HG02798 (cell line): ENCODE data around the gene ST3GAL3.

Experiments used
- ATAC-seq: cut with Tn5 transposase; IDR thresholded peaks from one replicate; pipeline ENCODE4 v1.9.1; 2021; ENCODE audit warnings: mild to moderate bottlenecking; ENCODE audit not compliant: unreplicated experiment, poor library complexity

The ST3GAL3 gene

DNA sequence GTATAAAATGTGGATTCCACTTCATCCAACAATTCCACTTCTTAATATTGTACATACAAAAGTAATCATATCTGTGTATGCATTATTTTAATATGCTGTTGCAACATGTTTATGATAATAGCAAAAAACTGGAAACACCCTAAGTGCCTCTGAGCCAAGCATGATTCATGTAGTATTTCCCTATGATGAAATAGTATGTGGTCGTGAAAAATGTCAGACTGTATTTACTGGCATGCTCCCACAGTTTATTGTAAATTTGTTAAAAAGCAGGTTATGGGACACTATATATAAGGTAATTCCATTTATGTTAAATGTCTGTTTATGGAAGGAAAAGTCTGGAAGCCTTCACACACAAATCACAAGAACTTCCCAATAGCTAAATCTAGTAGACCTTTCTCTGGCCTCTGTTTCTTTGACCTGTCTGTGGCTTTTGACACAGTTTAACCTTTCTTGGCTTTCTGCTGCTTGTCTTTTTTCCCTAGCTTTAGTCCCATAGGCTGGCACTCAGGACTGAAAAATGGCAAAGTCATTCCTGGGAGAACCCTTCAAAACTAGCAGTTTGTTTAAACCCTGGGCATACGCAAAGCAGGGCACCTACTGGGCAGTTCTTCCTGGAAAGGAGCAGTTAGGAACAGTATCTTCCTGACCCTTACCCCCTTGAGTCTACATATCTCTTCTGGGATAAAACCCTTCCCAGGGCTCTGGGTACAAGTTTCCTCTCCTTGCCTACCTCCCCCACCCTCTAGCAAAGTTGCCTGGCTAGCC lies 160.8 kb downstream of the ST3GAL3 start:
- ATAC-seq = no peak

GRCh38 chr1:43868741-43869067 lies 161.4 kb downstream of the ST3GAL3 start:
- ATAC-seq = no peak

- no peak for ATAC-seq
Observed at GRCh38 chr1:43870306-43870705, 163.0 kb downstream of the ST3GAL3 start.

GRCh38 chr1:43871181-43871910 lies 164.0 kb downstream of the ST3GAL3 start:
- no peak for ATAC-seq

DNA sequence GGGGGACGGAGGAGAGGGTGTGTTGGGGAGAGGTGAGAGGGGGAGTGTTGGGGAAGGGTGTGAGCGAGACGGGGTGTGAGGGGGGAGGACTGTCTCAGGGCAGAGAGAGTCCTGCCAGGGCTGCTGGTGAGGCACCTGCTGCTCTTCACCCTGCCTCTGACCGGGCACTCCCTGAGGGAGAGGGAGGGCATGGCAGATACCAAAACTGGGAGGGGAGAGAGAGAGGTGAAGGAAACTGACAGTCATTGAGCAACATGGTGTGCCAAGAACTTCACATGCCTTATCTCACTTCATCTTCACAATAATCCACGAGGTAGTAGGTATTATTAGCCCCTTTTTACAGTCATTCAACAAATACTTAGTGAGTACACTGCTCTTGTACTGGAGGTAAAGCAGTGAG lies 164.9 kb downstream of the ST3GAL3 start:
- ATAC-seq = no peak

- no peak for ATAC-seq
Observed at GRCh38 chr1:43873851-43874250, 166.5 kb downstream of the ST3GAL3 start.

GRCh38 chr1:43874716-43875115 lies 167.4 kb downstream of the ST3GAL3 start:
- no peak for ATAC-seq

DNA sequence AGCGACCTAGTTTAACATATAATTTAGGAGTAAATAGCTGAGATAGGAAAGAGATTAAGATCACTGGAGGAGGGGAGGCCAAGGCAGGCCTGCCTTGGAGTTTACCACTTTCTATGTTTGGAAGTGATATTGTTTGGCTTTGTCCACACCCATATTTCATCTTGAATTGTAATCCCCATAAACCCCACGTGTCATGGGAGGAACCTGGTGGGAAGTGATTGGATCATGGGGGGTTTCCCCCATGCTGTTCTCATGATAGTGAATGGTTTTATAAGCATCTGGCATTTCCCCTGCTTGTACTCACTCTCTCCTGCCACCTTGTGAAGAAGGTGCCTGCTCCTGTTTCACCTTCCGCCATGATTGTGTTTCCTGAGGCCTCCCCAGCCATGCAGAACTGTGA lies 168.0 kb downstream of the ST3GAL3 start:
- no peak for ATAC-seq

DNA sequence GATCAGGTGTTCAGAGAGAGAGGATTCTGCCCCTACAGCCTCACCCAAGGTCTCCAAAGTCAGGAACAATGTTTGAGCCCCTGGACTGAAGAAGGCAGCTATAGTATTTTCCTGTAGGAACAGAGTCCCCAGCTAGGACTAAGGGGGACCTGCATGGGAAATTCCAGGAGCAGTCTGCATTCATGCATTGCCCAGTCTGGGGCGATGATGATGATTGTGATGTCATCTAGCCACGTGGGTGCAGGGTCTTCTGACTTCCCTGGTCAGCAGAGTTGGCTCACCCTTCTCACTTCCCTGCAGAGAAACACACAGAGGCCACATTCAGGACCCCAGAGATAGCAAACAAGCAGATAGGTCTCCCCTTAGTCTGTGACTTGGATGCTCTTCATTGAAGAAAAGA lies 169.8 kb downstream of the ST3GAL3 start:
- ATAC-seq = no peak

- no peak for ATAC-seq
Observed at GRCh38 chr1:43878440-43878839, 171.1 kb downstream of the ST3GAL3 start.

DNA sequence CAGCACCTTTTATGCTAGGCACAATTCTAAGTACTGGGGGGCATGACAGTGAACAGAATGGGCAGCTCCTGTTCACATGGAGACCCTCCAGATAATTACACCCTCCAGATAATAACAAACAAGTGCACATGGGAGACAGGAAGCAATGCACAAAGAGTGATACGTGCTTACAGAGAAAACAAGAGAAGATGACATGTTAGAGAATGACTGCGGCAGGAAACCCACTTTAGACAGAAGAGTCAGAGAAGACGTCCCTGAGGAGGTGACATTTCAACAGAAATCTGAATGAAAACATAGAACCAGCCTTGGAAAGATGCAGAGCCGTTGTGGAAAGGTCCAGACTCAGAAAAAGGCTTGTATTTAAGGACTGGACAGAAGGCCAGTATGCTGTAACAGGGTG lies 171.5 kb downstream of the ST3GAL3 start:
- ATAC-seq = no peak

DNA sequence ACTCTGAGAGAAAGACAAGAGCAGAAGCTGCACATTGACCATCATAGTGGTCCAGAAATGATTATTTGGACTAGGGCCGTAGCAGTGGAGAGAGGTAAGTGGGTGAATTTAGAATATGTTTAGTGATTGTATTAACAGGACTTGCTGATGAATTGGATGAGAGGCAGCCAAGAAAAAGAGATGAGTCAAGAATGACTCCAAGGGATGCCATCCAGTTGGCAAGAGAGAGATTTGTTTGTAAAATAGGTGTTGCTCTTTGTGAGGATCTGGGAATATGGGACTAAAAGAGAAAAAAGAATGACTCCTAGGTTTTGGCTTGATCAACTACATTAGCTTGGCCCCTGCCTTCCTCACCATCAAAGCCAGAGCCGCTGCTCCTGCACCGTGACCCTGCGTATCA lies 172.1 kb downstream of the ST3GAL3 start:
- no peak for ATAC-seq

GRCh38 chr1:43879996-43880395 lies 172.7 kb downstream of the ST3GAL3 start:
- ATAC-seq = no peak

- no peak for ATAC-seq
Observed at GRCh38 chr1:43880604-43881003, 173.3 kb downstream of the ST3GAL3 start.

GRCh38 chr1:43881415-43881814 lies 174.1 kb downstream of the ST3GAL3 start:
- no peak for ATAC-seq

- ATAC-seq = no peak
Observed at GRCh38 chr1:43882763-43883162, 175.4 kb downstream of the ST3GAL3 start.

DNA sequence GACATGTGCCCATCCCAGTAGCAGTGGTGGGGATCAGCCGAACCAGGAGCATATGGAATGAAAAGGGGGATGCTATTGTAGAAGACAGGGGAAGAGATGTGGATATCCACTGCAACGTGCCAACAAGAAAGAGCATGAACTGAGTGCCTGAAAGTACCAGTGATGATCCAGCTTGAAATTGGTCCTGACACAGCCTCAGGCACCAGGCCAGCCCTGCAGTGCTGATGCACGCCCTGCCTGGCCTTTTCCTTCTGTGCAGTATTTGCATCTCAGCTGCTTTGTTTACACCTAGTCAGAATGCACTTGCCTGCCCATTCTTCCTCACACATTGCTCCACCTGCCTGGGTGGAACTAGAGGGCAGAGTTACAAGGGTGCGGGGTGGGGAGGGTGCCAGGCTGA lies 176.0 kb downstream of the ST3GAL3 start:
- ATAC-seq = no peak

- ATAC-seq = no peak
Observed at GRCh38 chr1:43885279-43885801, 178.0 kb downstream of the ST3GAL3 start.

DNA sequence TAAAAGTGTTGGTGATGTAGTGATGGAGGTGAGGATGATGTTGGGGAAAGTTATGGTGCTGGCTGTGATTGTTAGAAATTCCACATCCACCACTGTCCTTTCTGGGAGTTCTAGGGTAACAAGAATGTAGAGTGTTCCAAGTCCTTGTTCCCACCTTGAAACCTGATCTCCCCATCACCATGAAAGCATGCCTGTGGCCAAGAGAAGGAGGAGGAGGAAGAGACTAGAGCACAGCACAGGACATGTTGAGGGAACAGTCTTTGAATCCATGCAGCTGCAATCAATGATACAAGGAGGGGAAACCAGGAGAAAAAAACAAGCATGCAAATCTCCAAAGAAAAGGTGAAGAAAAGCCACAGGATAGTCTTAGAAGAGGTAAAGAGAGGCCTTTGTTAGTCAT lies 180.4 kb downstream of the ST3GAL3 start:
- no peak for ATAC-seq

- no peak for ATAC-seq
Observed at GRCh38 chr1:43890815-43891214, 183.5 kb downstream of the ST3GAL3 start.

DNA sequence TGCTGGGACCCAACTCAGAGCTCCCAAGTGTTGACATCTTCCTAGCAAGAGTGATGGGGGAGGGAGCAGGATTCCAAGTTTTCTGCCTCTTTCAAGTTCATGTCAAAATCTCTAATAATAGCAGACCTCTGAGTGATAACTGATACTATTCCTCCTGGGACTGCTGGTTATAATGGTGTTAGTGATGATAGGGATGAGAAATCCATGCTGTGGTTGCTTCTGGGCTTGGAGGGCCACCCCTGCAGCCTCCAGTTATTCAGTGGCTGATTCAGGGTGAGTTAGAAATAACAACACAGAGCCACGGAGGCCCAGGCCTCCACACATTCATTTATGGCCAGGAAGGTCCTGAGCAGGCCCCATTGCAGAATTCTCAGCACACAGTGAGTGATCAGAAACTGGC lies 185.7 kb downstream of the ST3GAL3 start:
- ATAC-seq = no peak

- ATAC-seq = no peak
Observed at GRCh38 chr1:43898981-43899380, 191.6 kb downstream of the ST3GAL3 start.
